SK-N-SH (cell line): ENCODE data around the gene FAM47E. TPM values are rescaled to one million over a fixed set of nuclear protein-coding genes. Genes with fewer than 3 reads are reported as not detected.

Experiments
- CTCF ChIA-PET: fragments of 300-600, 350-600 bp; formaldehyde crosslinking; extraction: SDS; loops from one replicate; lab custom pipeline; 2021; lab: Yijun Ruan, JAX
- POLR2A ChIA-PET: fragments of 350-600 bp; sonication (Branson Sonifier 250); formaldehyde crosslinking; extraction: SDS; loops from one replicate; lab custom pipeline; 2020; ENCODE audit warnings: antibody characterized with exemption, inconsistent platforms; lab: Yijun Ruan, JAX
- DNase-seq: peaks from one replicate; pipeline ENCODE4 v3.0.0; 2012
- H2AFZ ChIP-seq: fragments of 200-600 bp; sonication (generic); 2 replicates; pipeline ENCODE4 v1.8.1; 2016; ENCODE audit warnings: antibody characterized with exemption, mild to moderate bottlenecking, low read depth
- H3F3A ChIP-seq: fragments of 200-600 bp; sonication (generic); replicated peaks from 2 replicates; pipeline ENCODE3; 2016; ENCODE audit warnings: antibody characterized with exemption, mild to moderate bottlenecking; ENCODE audit not compliant: insufficient read depth
- H3K27ac ChIP-seq, 2 experiments: fragments of 200-500 bp in 1 of 2; fragments of 200-600 bp in 1 of 2; sonication (Bioruptor generic) in 1 of 2; sonication (generic), shearing (Covaris generic) in 1 of 2; 2 replicates each; pipeline versions ENCODE4 v1.5.1 to v1.6.1; 2014 to 2016; ENCODE audit warnings: low read depth in 2 of 2, inconsistent platforms in 1 of 2, low read length in 1 of 2, mild to moderate bottlenecking in 1 of 2, mixed read lengths in 1 of 2
- H3K27me3 ChIP-seq: fragments of 200-600 bp; sonication (generic), shearing (Covaris generic); 2 replicates; pipeline ENCODE4 v1.6.1; 2016; ENCODE audit warnings: mixed run types; ENCODE audit not compliant: insufficient read depth
- H3K36me3 ChIP-seq, 2 experiments: fragments of 200-500 bp in 1 of 2; fragments of 200-600 bp in 1 of 2; sonication (Bioruptor generic) in 1 of 2; sonication (generic) in 1 of 2; replicated peaks in 1 of 2; 2 replicates each; pipeline versions ENCODE3 to v1.5.1; 2014 to 2016; ENCODE audit warnings: low read length in 1 of 2, mild to moderate bottlenecking in 1 of 2; ENCODE audit not compliant: insufficient read depth in 2 of 2, control insufficient read depth in 1 of 2
- H3K4me1 ChIP-seq, 2 experiments: fragments of 200-500 bp in 1 of 2; fragments of 200-600 bp in 1 of 2; sonication (Bioruptor generic) in 1 of 2; sonication (generic), shearing (Covaris generic) in 1 of 2; 2 replicates each; pipeline versions ENCODE4 v1.5.1 to v1.6.1; 2014 to 2016; ENCODE audit warnings: low read depth in 1 of 2, low read length in 1 of 2, mixed run types in 1 of 2; ENCODE audit not compliant: insufficient read depth in 2 of 2, control insufficient read depth in 1 of 2
- H3K4me2 ChIP-seq: fragments of 200-600 bp; sonication (generic), shearing (Covaris generic); 2 replicates; pipeline ENCODE4 v1.6.1; 2017; ENCODE audit warnings: mixed run types
- H3K4me3 ChIP-seq, 2 experiments: fragments of 200-500 bp in 1 of 2; fragments of 200-600 bp in 1 of 2; sonication (Bioruptor generic) in 1 of 2; sonication (generic), shearing (Covaris generic) in 1 of 2; 2 replicates each; pipeline versions ENCODE4 v1.5.1 to v1.8.1; 2014 to 2016; ENCODE audit warnings: low read depth in 2 of 2, inconsistent platforms in 1 of 2, low read length in 1 of 2, mild to moderate bottlenecking in 1 of 2, mixed read lengths in 1 of 2, moderate library complexity in 1 of 2
- H3K79me2 ChIP-seq: fragments of 200-600 bp; sonication (generic); 2 replicates; pipeline ENCODE4 v1.8.1; 2017; ENCODE audit warnings: mild to moderate bottlenecking; ENCODE audit not compliant: insufficient read depth
- H3K9ac ChIP-seq: fragments of 200-600 bp; sonication (generic); 2 replicates; pipeline ENCODE4 v1.6.1; 2017; ENCODE audit warnings: mixed run types
- H3K9me2 ChIP-seq: fragments of 200-600 bp; sonication (generic); 2 replicates; pipeline ENCODE4 v1.6.1; 2017; ENCODE audit warnings: mixed run types
- H3K9me3 ChIP-seq: fragments of 200-600 bp; sonication (generic); 2 replicates; pipeline ENCODE4 v1.6.1; 2017; ENCODE audit warnings: mixed run types, mild to moderate bottlenecking, moderate library complexity
- H4K20me1 ChIP-seq: fragments of 200-600 bp; sonication (generic); 2 replicates; pipeline ENCODE4 v1.6.1; 2017; ENCODE audit warnings: mild to moderate bottlenecking, mixed run types; ENCODE audit not compliant: insufficient read depth
- ELF1 ChIP-seq: IDR thresholded peaks from 2 replicates; pipeline ENCODE4 v1.4.0; 2012
- FOSL2 ChIP-seq: IDR thresholded peaks from 2 replicates; pipeline ENCODE4 v1.4.0; 2012; ENCODE audit warnings: low read depth, mild to moderate bottlenecking, moderate library complexity, borderline replicate concordance
- FOXJ3 ChIP-seq: sonication (generic); formaldehyde crosslinking; IDR thresholded peaks from 2 replicates; pipeline ENCODE4 v1.5.1; 2020; ENCODE audit warnings: mild to moderate bottlenecking, missing genetic modification reagents
- GATA2 ChIP-seq: sonication (generic); formaldehyde crosslinking; IDR thresholded peaks from 2 replicates; pipeline ENCODE4 v1.5.0; 2020; ENCODE audit warnings: mild to moderate bottlenecking, missing genetic modification reagents
- MEF2A ChIP-seq: IDR thresholded peaks from 2 replicates; pipeline ENCODE4 v1.4.0; 2012; ENCODE audit warnings: low read depth, borderline replicate concordance
- NFIC ChIP-seq: IDR thresholded peaks from 2 replicates; pipeline ENCODE4 v1.4.0; 2012; ENCODE audit warnings: borderline replicate concordance
- PBX3 ChIP-seq: IDR thresholded peaks from 2 replicates; pipeline ENCODE4; 2012
- REST ChIP-seq: IDR thresholded peaks from 2 replicates; pipeline ENCODE4 v1.6.1; 2012; ENCODE audit warnings: mild to moderate bottlenecking, low read depth, low read length, moderate library complexity
- SIN3A ChIP-seq: IDR thresholded peaks from 2 replicates; pipeline ENCODE4 v1.6.1; 2012; ENCODE audit warnings: low read depth, mild to moderate bottlenecking, low read length, moderate library complexity, borderline replicate concordance
- TAF1 ChIP-seq: IDR thresholded peaks from 2 replicates; pipeline ENCODE4 v1.6.1; 2012; ENCODE audit warnings: low read depth, mild to moderate bottlenecking, low read length, moderate library complexity, borderline replicate concordance
- TEAD4 ChIP-seq: IDR thresholded peaks from 2 replicates; pipeline ENCODE4 v1.4.0; 2012; ENCODE audit warnings: mild to moderate bottlenecking, borderline replicate concordance; ENCODE audit not compliant: insufficient read depth
- USF1 ChIP-seq: IDR thresholded peaks from 2 replicates; pipeline ENCODE4 v1.4.0; 2012; ENCODE audit warnings: low read depth, borderline replicate concordance
- YY1 ChIP-seq: IDR thresholded peaks from 2 replicates; pipeline ENCODE4 v1.4.0; 2012; ENCODE audit warnings: low read depth, mild to moderate bottlenecking
- ZBTB33 ChIP-seq: IDR thresholded peaks from 2 replicates; pipeline ENCODE4 v1.4.0; 2012; ENCODE audit warnings: low read depth, borderline replicate concordance
- WGBS: methylation state at CpG from one replicate; pipeline ENCODE4 v1.1.6; 2017; ENCODE audit warnings: low lambda C conversion rate; 5-methylcytosine and 5-hydroxymethylcytosine counted together
- polyA plus RNA-seq, 3 experiments: library from polyadenylated mRNA; depleted of rRNA; stranded (reverse); fragments of >200 nt; gene quantifications; 2 replicates each; pipeline ENCODE4 v1.2.3, GENCODE V29; 2012

FAM47E gene
- polyA plus RNA-seq, 1 of the 3 experiments (the other 2 are of a cell fraction): 1.8 TPM

- H3K9ac ChIP-seq: no peak overlapping the region
- H3K9me3 ChIP-seq: no peaks in the 10 kb centered on the region
- no peak overlapping the region for H3K27ac ChIP-seq
- no peaks in the 10 kb centered on the region for H3K36me3 ChIP-seq
- H3K4me2 ChIP-seq: no peak overlapping the region
- no peak overlapping the region for H2AFZ ChIP-seq
- DNase-seq: no peak
- POLR2A ChIA-PET: interaction anchor here (0.9 kb wide), 1 partner anchor 50 kb away, joined by 3 read pairs; the partner anchor contains the start of gene STBD1
- H3K4me3 ChIP-seq: no peak overlapping the region
- no peaks in the 10 kb centered on the region for H3K79me2 ChIP-seq
- peaks cover 0 to 7% of the 10 kb centered on the region in 2 experiments; a peak in 1 of 4 replicates for H3K4me1 ChIP-seq
- H4K20me1 ChIP-seq: no peaks in the 10 kb centered on the region
- WGBS: 78% methylated on average over 3 of the region's 6 CpGs
- peaks cover 9% of the 10 kb centered on the region; the same call in 1 of the 2 replicates for H3K27me3 ChIP-seq
- H3K9me2 ChIP-seq: no peaks in the 10 kb centered on the region
- CTCF ChIA-PET: interaction anchor here (0.7 to 6.4 kb wide), 2 partner anchors 11 to 77 kb away, joined by 3 to 42 read pairs; no protein-coding TSS in a partner anchor
- no peaks in the 10 kb centered on the region for H3F3A ChIP-seq
- TF ChIP-seq FOXJ3 (CRISPR knock-in tag) (no peak), NFIC (no peak), ZBTB33 (no peak), SIN3A (no peak), TAF1 (no peak), REST (no peak), FOSL2 (no peak), YY1 (no peak), GATA2 (CRISPR knock-in tag) (no peak), USF1 (no peak), MEF2A (no peak), PBX3 (no peak), TEAD4 (no peak), ELF1 (no peak)
Observed at GRCh38 chr4:76256032-76256431, 4.5 kb downstream of the FAM47E start.
